GM18499 (cell line): Measurements from ENCODE around the gene FRG2C.
"Not testable (repeated sequence)": the region's sequence is repeated elsewhere in the genome, so short reads cannot be mapped to it uniquely, and the experiment has no call there.

Experiments
- ATAC-seq: cut with Tn5 transposase; IDR thresholded peaks from one replicate; pipeline ENCODE4 v1.9.1; 2021; ENCODE audit warnings: moderate number of reproducible peaks; ENCODE audit not compliant: insufficient read depth, unreplicated experiment

The FRG2C gene

GRCh38 chr3:75668759-75669347, 4.7 kb downstream of the FRG2C start:
- not testable (repeated sequence) for ATAC-seq

- not testable (repeated sequence) for ATAC-seq
These were observed 5.5 kb downstream of the FRG2C start for GRCh38 chr3:75669348-75670297.

- not testable (repeated sequence) for ATAC-seq
These were observed 6.5 kb downstream of the FRG2C start for GRCh38 chr3:75670298-75671286.

GRCh38 chr3:75671287-75672139, 7.4 kb downstream of the FRG2C start:
- not testable (repeated sequence) for ATAC-seq

GRCh38 chr3:75672140-75672775, 8.1 kb downstream of the FRG2C start:
- not testable (repeated sequence) for ATAC-seq

- not testable (repeated sequence) for ATAC-seq
These were observed 19.8 kb downstream of the FRG2C start for GRCh38 chr3:75683965-75684364.

- ATAC-seq, result no peak
These were observed 23.2 kb downstream of the FRG2C start for GRCh38 chr3:75687323-75687722.

GRCh38 chr3:75692061-75692460, 27.9 kb downstream of the FRG2C start:
- no peak for ATAC-seq
